ENCODE measurements around the gene CYSRT1.

DNA sequence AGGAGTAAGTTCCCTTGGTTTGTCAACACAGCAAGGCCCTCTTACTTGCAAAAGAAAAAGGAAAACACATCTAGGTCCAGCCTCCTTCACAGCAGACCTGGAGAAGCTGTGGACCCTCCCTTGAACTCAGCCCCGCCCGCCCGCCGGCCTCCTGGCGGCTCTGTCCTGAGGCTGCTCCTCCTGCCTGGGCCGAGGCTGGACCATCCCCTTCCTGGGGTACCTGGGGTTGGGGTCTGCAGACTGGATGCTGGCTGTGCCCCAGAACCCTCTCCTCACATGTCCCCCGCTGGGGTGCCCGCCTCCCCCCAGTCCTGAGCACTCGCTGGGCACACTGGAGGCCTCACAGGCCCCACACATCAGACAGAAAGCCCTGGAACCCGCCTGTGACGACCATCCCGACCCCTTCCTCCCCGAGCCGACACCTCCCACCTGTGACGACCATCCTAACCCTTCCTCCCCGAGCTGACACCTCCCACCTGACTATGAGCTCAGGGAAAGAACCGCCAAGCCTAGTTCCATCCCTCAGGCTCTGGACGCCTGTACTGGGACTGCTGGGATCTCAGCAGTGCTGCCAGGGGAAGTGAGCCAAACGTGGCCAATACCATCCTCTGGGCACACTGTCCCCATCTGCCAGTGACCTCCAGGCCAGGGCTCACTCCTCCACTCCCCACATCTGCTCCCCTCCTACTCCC, 45.9 kb upstream of the CYSRT1 start:
- TF ChIP-seq, protein P1, sequence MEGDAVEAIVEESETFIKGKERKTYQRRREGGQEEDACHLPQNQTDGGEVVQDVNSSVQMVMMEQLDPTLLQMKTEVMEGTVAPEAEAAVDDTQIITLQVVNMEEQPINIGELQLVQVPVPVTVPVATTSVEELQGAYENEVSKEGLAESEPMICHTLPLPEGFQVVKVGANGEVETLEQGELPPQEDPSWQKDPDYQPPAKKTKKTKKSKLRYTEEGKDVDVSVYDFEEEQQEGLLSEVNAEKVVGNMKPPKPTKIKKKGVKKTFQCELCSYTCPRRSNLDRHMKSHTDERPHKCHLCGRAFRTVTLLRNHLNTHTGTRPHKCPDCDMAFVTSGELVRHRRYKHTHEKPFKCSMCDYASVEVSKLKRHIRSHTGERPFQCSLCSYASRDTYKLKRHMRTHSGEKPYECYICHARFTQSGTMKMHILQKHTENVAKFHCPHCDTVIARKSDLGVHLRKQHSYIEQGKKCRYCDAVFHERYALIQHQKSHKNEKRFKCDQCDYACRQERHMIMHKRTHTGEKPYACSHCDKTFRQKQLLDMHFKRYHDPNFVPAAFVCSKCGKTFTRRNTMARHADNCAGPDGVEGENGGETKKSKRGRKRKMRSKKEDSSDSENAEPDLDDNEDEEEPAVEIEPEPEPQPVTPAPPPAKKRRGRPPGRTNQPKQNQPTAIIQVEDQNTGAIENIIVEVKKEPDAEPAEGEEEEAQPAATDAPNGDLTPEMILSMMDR (conservative IDR thresholded peaks at IDR 0.05; ENCODE audit: low read length), result no peak
- TF ChIP-seq EZH2phosphoT487 (IDR thresholded peaks at IDR 0.05; ENCODE audit: borderline replicate concordance, low read depth, low read length), result no peak

All from OCI-LY7 (cell line).